Measurements from ENCODE around the gene CFAP91. TPM values are rescaled to one million over a fixed set of nuclear protein-coding genes. Genes with fewer than 3 reads are reported as not detected.

CFAP91 gene
- total RNA-seq, 2 experiments from 2014 or later = 0.11 to 0.94 TPM

DNA sequence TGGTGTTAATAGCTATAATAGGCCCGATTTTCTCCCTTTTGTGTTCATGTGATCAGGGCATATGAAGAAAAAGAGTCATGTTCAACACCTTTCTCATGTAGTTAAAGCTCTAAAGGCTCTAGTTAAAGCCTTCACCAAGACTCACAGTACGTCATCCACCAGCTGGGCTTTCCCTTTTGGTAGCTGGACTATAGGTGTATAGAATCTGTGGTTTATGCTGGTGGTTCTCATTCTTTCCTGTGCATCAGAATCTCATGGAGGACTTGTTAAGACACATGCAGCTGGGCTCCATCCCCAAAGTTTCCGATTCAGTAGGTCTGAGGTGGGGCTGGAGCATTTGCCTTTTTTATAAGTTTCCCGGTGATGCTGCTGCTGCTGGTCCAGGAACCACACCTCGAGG lies 31.0 kb downstream of the CFAP91 start:
- H3K4me1 Mint-ChIP-seq = no peaks in the 10 kb centered on the region
- no peak for ATAC-seq (ENCODE audit: low read depth)

GRCh38 chr3:119738741-119739140 lies 35.9 kb downstream of the CFAP91 start:
- peaks cover 41% of the 10 kb centered on the region for H3K27me3 Mint-ChIP-seq
- H3K27ac Mint-ChIP-seq = no peak overlapping the region
- ATAC-seq (ENCODE audit: low read depth) = no peak
- H3K4me3 Mint-ChIP-seq = no peak overlapping the region
- H3K36me3 Mint-ChIP-seq = no peaks in the 10 kb centered on the region
- no peaks in the 10 kb centered on the region for H3K4me1 Mint-ChIP-seq
- no peaks in the 10 kb centered on the region for H3K9me3 Mint-ChIP-seq
- POLR2A ChIA-PET = no interaction called here
- DNase-seq = no peak

More for the DNA sequence above, 31.0 kb downstream of the CFAP91 start:
- no peak overlapping the region for H3K4me3 Mint-ChIP-seq
- H3K27me3 Mint-ChIP-seq = peaks cover 18% of the 10 kb centered on the region
- no peak overlapping the region for H3K27ac Mint-ChIP-seq
- H3K36me3 Mint-ChIP-seq = no peaks in the 10 kb centered on the region
- no peaks in the 10 kb centered on the region for H3K9me3 Mint-ChIP-seq
- POLR2A ChIA-PET = no interaction called here
- DNase-seq = no peak

- no peaks in the 10 kb centered on the region for H3K36me3 Mint-ChIP-seq
- H3K4me1 Mint-ChIP-seq = no peaks in the 10 kb centered on the region
- DNase-seq (no peak), ATAC-seq (ENCODE audit: low read depth) (no peak)
- H3K27ac Mint-ChIP-seq = no peak overlapping the region
- no peaks in the 10 kb centered on the region for H3K9me3 Mint-ChIP-seq
- H3K4me3 Mint-ChIP-seq = no peak overlapping the region
- H3K27me3 Mint-ChIP-seq = peaks cover 46% of the 10 kb centered on the region
- POLR2A ChIA-PET = no interaction called here
Measured at GRCh38 chr3:119741657-119742590, 39.1 kb downstream of the CFAP91 start.

GRCh38 chr3:119743921-119744320 lies 41.1 kb downstream of the CFAP91 start:
- no peak for ATAC-seq (ENCODE audit: low read depth)
- DNase-seq = no peak
- Mint-ChIP-seq H3K9me3 (no peaks in the 10 kb centered on the region), H3K27me3 (peaks cover 48% of the 10 kb centered on the region), H3K4me3 (no peak overlapping the region), H3K4me1 (no peaks in the 10 kb centered on the region), H3K27ac (no peak overlapping the region), H3K36me3 (no peaks in the 10 kb centered on the region)
- POLR2A ChIA-PET = no interaction called here

DNA sequence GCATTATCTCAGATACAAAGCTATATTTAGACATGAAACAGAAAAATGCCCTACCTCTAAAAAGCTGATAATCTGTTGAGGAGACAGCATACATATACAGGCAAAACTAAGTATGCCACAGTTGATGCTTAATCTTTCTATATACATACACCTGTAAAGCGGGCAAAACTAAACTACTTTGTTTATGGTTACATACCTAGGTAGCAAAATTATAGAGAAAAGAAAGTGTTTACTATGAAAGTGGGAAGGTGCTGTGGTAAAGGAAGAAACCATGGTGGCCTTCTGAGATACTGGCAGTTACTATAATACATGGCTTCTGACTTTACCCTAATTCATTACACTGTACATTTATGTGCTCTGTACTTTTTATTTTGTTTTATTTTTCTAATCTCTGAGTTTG lies 43.1 kb downstream of the CFAP91 start:
- POLR2A ChIA-PET = no interaction called here
- no peaks in the 10 kb centered on the region for H3K36me3 Mint-ChIP-seq

DNA sequence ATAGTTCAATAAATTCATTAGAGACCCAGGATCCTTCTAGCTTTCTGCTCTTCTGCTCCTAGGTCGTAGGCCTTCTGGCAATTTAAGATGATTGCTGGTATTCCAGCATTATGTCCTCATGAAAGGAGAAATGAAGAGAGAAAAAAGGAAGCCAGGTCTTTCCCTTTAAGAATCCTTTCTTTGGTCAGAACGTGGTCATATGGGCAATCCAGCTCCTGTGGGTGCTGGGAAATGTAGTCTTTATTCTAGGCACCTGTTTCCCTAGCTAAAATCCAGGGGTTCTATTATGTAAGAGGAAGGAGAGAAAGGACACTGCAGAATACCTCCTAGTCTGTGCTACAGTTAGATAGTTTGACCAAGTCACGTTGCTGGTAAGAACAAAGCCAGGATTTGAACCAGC lies 43.6 kb downstream of the CFAP91 start:
- ATAC-seq (ENCODE audit: low read depth) (no peak), DNase-seq (no peak)
- Mint-ChIP-seq H3K4me3 (no peak overlapping the region), H3K27me3 (peaks cover 44% of the 10 kb centered on the region), H3K36me3 (no peaks in the 10 kb centered on the region), H3K4me1 (no peaks in the 10 kb centered on the region), H3K9me3 (no peaks in the 10 kb centered on the region), H3K27ac (no peak overlapping the region)
- POLR2A ChIA-PET = no interaction called here

More for the DNA sequence above, 43.1 kb downstream of the CFAP91 start:
- DNase-seq (no peak), ATAC-seq (ENCODE audit: low read depth) (no peak)
- Mint-ChIP-seq H3K4me1 (no peaks in the 10 kb centered on the region), H3K27ac (no peak overlapping the region), H3K9me3 (no peaks in the 10 kb centered on the region), H3K4me3 (no peak overlapping the region), H3K27me3 (peaks cover 45% of the 10 kb centered on the region)

DNA sequence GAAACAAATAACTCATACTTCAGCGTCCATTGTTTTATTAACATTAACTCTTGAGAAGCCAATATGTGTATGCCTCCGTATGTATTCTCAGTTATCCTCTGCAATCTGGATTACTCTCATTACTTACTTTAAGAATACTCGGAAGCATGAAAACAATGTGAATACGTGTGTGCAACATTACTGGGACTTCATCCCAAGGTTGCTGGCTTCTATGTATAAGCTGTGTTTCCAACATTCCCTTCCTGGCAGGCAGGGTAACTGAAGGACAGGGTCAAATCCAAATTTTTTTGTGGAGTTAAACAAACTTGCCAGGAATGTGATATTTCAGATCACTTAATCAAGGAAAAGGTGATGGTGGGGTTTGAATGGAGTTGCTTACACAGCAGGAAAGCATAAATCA lies 44.5 kb downstream of the CFAP91 start:
- POLR2A ChIA-PET = interaction anchor here (0.5 kb wide), 1 partner anchor 185 kb away, joined by 3 read pairs; no protein-coding TSS in a partner anchor
- H3K4me1 Mint-ChIP-seq = no peaks in the 10 kb centered on the region

DNA sequence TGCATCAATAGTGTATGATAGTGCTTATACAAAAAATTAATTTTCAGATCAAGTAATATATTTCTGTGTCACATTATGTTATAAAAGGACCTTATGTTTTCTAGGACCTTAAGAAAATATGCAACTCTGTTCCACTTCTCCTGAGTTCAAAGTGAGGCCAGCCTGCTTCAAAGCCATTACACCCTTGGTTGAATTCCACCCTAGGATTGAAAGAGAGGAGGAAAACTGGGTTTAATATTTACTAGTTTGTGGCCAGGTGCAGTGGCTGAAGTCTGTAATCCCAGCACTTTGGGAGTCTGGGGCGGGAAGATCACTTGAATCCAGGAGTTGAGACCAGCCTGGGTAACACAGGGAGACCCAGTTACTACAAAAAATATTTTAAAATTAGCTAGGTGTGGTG lies 46.2 kb downstream of the CFAP91 start:
- POLR2A ChIA-PET = no interaction called here
- peaks cover 37% of the 10 kb centered on the region for H3K27me3 Mint-ChIP-seq

More for the DNA sequence above, 44.5 kb downstream of the CFAP91 start:
- no peaks in the 10 kb centered on the region for H3K36me3 Mint-ChIP-seq
- ATAC-seq (ENCODE audit: low read depth) (no peak), DNase-seq (no peak)
- H3K27me3 Mint-ChIP-seq = peaks cover 42% of the 10 kb centered on the region
- H3K9me3 Mint-ChIP-seq = no peaks in the 10 kb centered on the region
- no peak overlapping the region for H3K4me3 Mint-ChIP-seq
- H3K27ac Mint-ChIP-seq = no peak overlapping the region

GRCh38 chr3:119751423-119751822 lies 48.6 kb downstream of the CFAP91 start:
- H3K9me3 Mint-ChIP-seq = peaks cover 3% of the 10 kb centered on the region
- no peak for ATAC-seq (ENCODE audit: low read depth)
- H3K4me3 Mint-ChIP-seq = no peak overlapping the region
- H3K27ac Mint-ChIP-seq = no peak overlapping the region
- H3K27me3 Mint-ChIP-seq = peaks cover 36% of the 10 kb centered on the region
- no peaks in the 10 kb centered on the region for H3K4me1 Mint-ChIP-seq
- POLR2A ChIA-PET = no interaction called here
- no peaks in the 10 kb centered on the region for H3K36me3 Mint-ChIP-seq
- DNase-seq = no peak

More for the DNA sequence above, 46.2 kb downstream of the CFAP91 start:
- no peaks in the 10 kb centered on the region for H3K4me1 Mint-ChIP-seq
- DNase-seq = no peak
- no peaks in the 10 kb centered on the region for H3K36me3 Mint-ChIP-seq
- no peak overlapping the region for H3K4me3 Mint-ChIP-seq
- H3K9me3 Mint-ChIP-seq = peaks cover 2% of the 10 kb centered on the region
- H3K27ac Mint-ChIP-seq = no peak overlapping the region
- ATAC-seq (ENCODE audit: low read depth) = no peak

Other genes starting within 250 kb of the CFAP91 start
- 10 to 100 TPM; 29.8 to 35.0 TPM for gene TMEM39A, start 239.4 kb upstream of the CFAP91 start, total RNA-seq
- 10 to 100 TPM; 25.1 to 27.0 TPM for gene POGLUT1, start 234.1 kb upstream of the CFAP91 start, total RNA-seq
- gene TIMMDC1, start 204.5 kb upstream of the CFAP91 start, total RNA-seq = 10 to 100 TPM; 72.9 to 76.0 TPM
- 10 to 100 TPM; 11.6 to 15.2 TPM for gene CD80, start 143.4 kb upstream of the CFAP91 start, total RNA-seq
- 1 to 10 TPM; 4.5 to 5.9 TPM for gene ADPRH, start 123.5 kb upstream of the CFAP91 start, total RNA-seq
- under 1 TPM in 1 of 2 experiments, not detected in 1; 0.19 TPM for gene PLA1A, start 105.1 kb upstream of the CFAP91 start, total RNA-seq
- 1 to 10 TPM; 3.4 to 4.5 TPM for gene POPDC2, start 42.4 kb upstream of the CFAP91 start, total RNA-seq
- 10 to 100 TPM; 55.7 to 59.9 TPM for gene COX17, start 25.6 kb upstream of the CFAP91 start, total RNA-seq
- gene NR1I2, start 79.1 kb downstream of the CFAP91 start, total RNA-seq = under 1 TPM; 0.28 to 0.33 TPM

All from activated naive CD8-positive, alpha-beta T cell treated with anti-CD3 and anti-CD28 coated beads, Interleukin-2, amount 10 ng/mL, durations not matched to agents 7 days and 5 days (primary cell).